Rectal smooth muscle tissue (tissue), 1 donor: Measurements from ENCODE around the gene TM4SF18.

Experiments used
- H3K27ac ChIP-seq: one replicate; pipeline ENCODE4 v1.7.0; 2013; ENCODE audit warnings: low read depth, low read length, inconsistent platforms
- H3K27me3 ChIP-seq: one replicate; pipeline ENCODE4 v1.7.0; 2013; ENCODE audit warnings: low read length; ENCODE audit not compliant: control insufficient read depth, insufficient read depth
- H3K36me3 ChIP-seq: one replicate; pipeline ENCODE4 v1.7.0; 2013; ENCODE audit warnings: low read length; ENCODE audit not compliant: control insufficient read depth, insufficient read depth
- H3K4me1 ChIP-seq: one replicate; pipeline ENCODE4 v1.7.0; 2013; ENCODE audit warnings: low read length; ENCODE audit not compliant: control insufficient read depth, insufficient read depth
- H3K4me3 ChIP-seq: one replicate; pipeline ENCODE4 v1.7.0; 2013; ENCODE audit warnings: low read length
- H3K9ac ChIP-seq: one replicate; pipeline ENCODE4 v1.7.0; 2013; ENCODE audit warnings: low read length

TM4SF18 gene

DNA sequence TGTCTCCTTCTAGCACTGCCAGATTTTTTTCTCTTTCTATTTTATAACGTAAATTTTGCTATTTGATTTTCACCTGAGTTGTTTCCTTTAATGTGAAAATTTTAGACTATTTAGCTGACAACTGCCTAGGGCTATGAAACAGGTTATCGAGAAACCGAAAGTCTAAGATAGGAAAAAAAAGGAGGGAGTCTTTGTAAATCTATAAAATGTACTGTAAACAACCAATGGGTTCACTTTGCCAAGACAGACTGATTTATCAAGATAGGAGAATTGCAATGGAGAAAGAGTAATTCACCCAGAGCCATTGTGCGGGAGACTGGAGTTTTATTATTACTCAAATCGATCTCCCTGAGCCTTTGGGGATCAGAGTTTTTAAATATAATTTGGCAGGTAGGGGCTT, 50.0 kb downstream of the TM4SF18 start:
- H3K27me3 ChIP-seq = no peaks in the 10 kb centered on the region
- H3K27ac ChIP-seq = no peak overlapping the region
- H3K4me3 ChIP-seq = no peak overlapping the region
- H3K9ac ChIP-seq = no peak overlapping the region
- H3K4me1 ChIP-seq = no peaks in the 10 kb centered on the region
- no peaks in the 10 kb centered on the region for H3K36me3 ChIP-seq

DNA sequence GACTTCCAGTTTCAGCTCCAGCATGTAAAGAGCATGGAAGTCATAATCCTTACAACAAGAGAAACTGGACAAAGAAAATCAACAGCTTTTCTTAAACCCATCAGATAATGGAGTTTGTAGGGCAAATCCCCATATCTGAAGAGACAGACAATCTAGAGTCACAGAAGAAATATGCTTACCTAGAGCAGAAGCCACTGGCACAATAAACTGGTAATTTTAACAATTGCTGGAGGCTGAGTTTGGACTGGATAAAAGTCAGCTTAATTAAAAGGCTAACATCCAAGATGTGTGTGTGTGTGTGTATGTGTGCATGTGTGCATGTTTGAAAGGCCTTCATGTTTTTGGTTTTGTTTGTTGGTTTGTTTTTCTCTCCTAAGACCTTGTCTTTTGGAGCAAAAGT, 50.6 kb downstream of the TM4SF18 start:
- Histone ChIP-seq H3K4me3 (no peak overlapping the region), H3K36me3 (no peaks in the 10 kb centered on the region), H3K4me1 (no peaks in the 10 kb centered on the region), H3K27ac (no peak overlapping the region), H3K9ac (no peak overlapping the region), H3K27me3 (no peaks in the 10 kb centered on the region)

DNA sequence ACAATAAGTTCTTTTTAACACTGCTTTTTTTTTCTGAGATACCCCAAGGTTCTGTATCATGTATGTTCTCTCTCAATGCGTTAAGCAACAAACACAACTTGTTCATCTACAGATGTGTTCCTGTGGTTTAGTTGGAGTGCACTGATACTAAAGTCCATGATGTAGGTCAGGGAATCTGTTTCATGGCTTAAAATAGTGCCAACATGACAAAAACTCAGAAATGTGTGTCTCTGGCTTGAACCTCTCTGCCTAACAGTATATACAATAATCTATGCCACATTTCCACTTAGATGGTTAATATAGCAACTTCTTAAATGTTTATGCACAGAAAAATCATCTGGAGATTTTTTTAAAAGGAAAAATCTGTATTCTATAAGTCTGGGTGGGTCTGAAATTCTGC, 51.1 kb downstream of the TM4SF18 start:
- no peaks in the 10 kb centered on the region for H3K27me3 ChIP-seq
- no peaks in the 10 kb centered on the region for H3K4me1 ChIP-seq
- H3K4me3 ChIP-seq = no peak overlapping the region
- no peak overlapping the region for H3K27ac ChIP-seq
- no peaks in the 10 kb centered on the region for H3K36me3 ChIP-seq
- no peak overlapping the region for H3K9ac ChIP-seq

DNA sequence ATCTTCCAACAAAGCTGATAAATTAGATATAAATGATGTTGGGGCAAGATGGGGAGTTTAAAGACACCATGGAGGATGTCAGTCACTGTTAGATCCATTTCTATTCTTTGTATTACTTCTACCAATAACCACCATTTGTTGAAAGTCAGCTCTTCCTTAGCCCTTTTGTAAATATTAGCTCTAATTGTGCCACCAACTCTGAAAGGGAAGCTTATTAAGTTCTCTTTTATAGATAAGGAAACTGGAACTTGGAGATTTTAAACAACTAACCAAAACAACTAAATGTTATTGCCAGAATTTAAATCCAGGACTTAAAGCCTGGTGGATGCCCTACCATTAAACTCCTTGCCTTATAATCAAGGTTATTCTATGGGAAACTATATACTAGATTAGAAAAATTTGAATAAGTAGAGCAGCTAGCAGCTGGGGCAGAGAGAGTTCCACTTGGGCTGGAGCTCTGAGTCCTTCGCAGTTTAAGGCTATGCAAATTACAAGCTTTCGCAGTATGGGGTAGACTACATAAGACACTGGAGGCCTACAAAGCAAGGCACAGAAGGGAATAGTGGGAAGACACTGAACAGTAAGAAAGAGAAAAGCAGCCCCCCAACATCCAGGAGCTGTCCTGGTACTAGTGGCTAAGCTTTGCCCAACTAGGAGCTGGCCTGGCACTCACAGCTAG, 52.6 kb downstream of the TM4SF18 start:
- Histone ChIP-seq H3K4me3 (no peak overlapping the region), H3K27ac (no peak overlapping the region), H3K4me1 (no peaks in the 10 kb centered on the region), H3K36me3 (no peaks in the 10 kb centered on the region), H3K27me3 (no peaks in the 10 kb centered on the region), H3K9ac (no peak overlapping the region)

DNA sequence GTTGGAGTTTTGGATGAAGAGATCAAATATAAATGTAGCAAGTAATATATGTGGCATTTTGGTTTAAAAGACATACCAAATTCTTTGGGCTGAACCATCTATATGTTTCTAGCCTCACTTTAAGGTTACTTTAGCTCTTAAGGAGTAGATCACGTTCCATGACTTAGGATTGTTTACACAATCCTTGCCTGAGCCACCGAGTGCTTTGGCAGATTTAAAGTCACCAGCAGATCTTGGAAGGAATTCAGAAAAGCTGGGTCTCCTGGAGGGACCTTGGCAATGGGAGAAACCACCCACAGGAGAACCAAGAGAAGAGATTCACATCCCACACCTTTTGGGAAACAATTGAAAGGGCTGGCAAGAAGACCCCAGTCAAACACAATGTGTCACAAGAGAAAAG, 54.5 kb downstream of the TM4SF18 start:
- Histone ChIP-seq H3K4me1 (no peaks in the 10 kb centered on the region), H3K27ac (no peak overlapping the region), H3K27me3 (no peaks in the 10 kb centered on the region), H3K36me3 (no peaks in the 10 kb centered on the region), H3K9ac (no peak overlapping the region), H3K4me3 (no peak overlapping the region)

DNA sequence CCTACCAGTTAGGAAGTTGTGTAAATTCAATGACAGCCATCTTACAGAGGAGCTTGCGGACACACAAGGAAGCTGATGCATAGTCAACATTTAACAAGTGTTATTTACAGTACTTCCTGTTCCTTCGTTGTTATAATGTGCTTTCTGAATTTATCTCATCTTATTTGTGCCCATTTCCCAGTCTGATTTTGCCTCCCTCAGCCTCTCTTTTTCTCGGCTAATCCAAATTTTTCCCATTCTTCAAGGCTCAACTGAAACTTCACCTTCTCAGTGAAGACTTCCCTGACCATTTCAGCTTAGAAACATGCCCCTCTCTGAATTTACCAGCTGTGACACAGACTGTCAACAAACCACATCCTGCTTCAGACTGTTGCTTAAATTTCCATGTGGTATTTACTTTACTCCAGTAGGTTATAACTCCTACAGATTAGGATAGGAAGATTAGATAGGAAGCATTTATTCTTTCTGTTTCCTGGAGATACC, 56.1 kb downstream of the TM4SF18 start:
- Histone ChIP-seq H3K9ac (no peak overlapping the region), H3K27ac (no peak overlapping the region), H3K4me1 (no peaks in the 10 kb centered on the region), H3K4me3 (no peak overlapping the region), H3K27me3 (no peaks in the 10 kb centered on the region), H3K36me3 (no peaks in the 10 kb centered on the region)

DNA sequence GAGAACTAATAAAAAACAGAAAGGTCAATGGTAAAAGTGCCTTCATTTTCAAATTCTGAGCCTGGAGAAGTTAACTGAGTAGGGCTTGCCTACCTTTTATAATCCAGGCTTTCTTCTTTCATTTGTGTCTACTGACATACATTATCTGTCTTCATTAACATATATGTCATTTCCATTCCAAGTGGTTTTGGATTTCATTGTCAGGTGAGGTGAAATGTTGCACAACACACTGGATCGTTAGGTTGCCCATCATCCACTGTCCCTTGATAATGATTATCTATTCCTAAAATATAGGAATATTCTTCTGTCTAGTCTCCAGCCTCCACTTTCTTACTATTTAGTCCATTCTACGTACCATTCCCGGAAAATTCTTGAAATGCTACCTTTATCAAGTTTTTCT, 56.8 kb downstream of the TM4SF18 start:
- Histone ChIP-seq H3K4me3 (no peak overlapping the region), H3K36me3 (no peaks in the 10 kb centered on the region), H3K27me3 (no peaks in the 10 kb centered on the region), H3K4me1 (no peaks in the 10 kb centered on the region), H3K27ac (no peak overlapping the region), H3K9ac (no peak overlapping the region)

GRCh38 chr3:149274220-149274619, 59.2 kb downstream of the TM4SF18 start:
- no peak overlapping the region for H3K4me3 ChIP-seq
- no peak overlapping the region for H3K27ac ChIP-seq
- no peaks in the 10 kb centered on the region for H3K27me3 ChIP-seq
- no peaks in the 10 kb centered on the region for H3K36me3 ChIP-seq
- H3K4me1 ChIP-seq = no peaks in the 10 kb centered on the region
- H3K9ac ChIP-seq = no peak overlapping the region

GRCh38 chr3:149273096-149273751, 60.2 kb downstream of the TM4SF18 start:
- Histone ChIP-seq H3K36me3 (no peaks in the 10 kb centered on the region), H3K9ac (no peak overlapping the region), H3K4me1 (no peaks in the 10 kb centered on the region), H3K4me3 (no peak overlapping the region), H3K27ac (no peak overlapping the region), H3K27me3 (no peaks in the 10 kb centered on the region)

DNA sequence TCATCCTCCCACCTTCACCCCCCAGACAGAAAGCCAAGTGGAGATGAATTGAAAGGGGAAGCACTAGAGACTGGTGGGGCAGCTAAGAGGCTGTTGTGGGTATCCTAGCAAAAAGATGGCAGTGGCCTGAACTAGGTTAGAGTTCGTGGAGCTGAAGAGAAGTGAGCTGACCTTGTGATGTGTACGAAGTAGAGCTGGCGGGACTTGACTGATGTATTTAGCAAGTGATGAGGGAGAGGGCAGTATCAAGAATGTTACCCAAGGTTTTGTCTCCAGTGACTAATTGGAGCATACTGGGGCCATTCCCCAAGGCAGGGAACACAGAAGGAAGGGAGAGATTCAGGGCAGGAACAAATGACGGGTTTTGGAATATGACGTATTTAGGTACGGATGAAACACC, 61.8 kb downstream of the TM4SF18 start:
- Histone ChIP-seq H3K4me1 (no peaks in the 10 kb centered on the region), H3K4me3 (no peak overlapping the region), H3K36me3 (no peaks in the 10 kb centered on the region), H3K27me3 (no peaks in the 10 kb centered on the region), H3K27ac (no peak overlapping the region), H3K9ac (no peak overlapping the region)

DNA sequence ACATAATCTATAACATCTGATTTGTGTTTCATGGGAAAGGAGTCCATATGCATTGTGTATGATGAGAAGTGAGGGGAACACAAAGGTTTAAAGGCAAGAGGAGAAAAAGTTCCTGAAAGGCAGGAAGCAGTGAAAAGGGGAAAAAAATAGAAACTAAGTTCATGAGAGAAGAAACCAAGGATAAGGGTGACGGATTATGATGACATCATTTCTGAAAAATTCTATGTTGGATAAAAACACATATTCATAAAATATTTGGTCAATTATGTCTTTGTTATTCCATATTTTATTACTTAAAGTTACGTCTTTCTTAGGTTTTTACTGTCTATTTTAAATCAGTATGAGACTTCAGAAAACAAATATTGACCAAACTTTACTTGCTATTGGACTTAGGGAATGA, 63.3 kb downstream of the TM4SF18 start:
- H3K9ac ChIP-seq = no peak overlapping the region
- H3K4me1 ChIP-seq = no peaks in the 10 kb centered on the region
- no peaks in the 10 kb centered on the region for H3K36me3 ChIP-seq
- H3K27ac ChIP-seq = no peak overlapping the region
- no peaks in the 10 kb centered on the region for H3K27me3 ChIP-seq
- no peak overlapping the region for H3K4me3 ChIP-seq

- Histone ChIP-seq H3K9ac (no peak overlapping the region), H3K4me3 (no peak overlapping the region), H3K27ac (no peak overlapping the region), H3K36me3 (no peaks in the 10 kb centered on the region), H3K27me3 (no peaks in the 10 kb centered on the region), H3K4me1 (no peaks in the 10 kb centered on the region)
Observed at GRCh38 chr3:149269687-149270086, 63.7 kb downstream of the TM4SF18 start.
